ENCODE results near the gene PDE11A.

Gene PDE11A

GRCh38 chr2:177618255-177619253, 454.0 kb downstream of the PDE11A start:
- peak; percentile 87 for DNase-seq

DNA sequence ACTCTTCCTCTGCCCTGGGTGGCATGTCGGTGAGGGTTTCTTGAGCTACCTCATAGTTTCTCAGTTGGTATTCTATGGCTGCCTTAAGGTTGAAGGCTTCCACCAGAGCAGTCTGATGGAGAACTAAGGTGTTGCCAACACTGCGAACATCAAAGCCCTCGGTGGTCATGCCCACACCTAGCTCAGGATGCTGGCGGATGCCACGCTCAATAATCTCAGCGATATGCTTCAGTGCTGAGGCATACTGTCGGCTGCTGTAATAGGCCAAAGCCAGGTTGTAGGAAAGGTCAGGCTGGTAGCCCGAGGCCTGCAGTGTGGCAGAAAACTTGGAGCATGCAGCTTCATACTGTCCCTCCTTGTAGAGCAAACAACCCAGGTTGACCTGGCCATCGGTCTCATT, 454.7 kb downstream of the PDE11A start:
- no peak for DNase-seq

DNA sequence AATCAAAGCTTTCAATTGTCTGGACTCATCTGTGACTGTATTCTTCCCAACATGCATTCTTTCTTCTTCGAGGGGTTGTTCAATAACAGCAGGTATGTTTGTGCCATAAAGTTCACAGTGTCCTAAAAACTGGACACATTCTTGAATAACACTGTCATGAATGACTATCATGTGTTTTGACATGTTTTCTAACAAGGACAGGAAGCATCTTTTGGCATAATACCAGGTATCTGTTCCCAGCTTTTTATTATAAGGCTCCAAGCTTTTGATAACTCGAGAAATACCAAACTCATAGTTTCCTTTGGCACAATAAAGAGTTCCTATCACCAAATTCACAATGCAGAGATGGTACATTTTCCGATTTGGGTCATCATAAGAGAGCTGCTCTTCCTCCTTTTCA, 455.8 kb downstream of the PDE11A start:
- no peak for DNase-seq

GRCh38 chr2:177616066-177616465, 456.5 kb downstream of the PDE11A start:
- no peak for DNase-seq

- DNase-seq: no peak
These were observed 459.9 kb downstream of the PDE11A start for GRCh38 chr2:177612659-177613058.

DNA sequence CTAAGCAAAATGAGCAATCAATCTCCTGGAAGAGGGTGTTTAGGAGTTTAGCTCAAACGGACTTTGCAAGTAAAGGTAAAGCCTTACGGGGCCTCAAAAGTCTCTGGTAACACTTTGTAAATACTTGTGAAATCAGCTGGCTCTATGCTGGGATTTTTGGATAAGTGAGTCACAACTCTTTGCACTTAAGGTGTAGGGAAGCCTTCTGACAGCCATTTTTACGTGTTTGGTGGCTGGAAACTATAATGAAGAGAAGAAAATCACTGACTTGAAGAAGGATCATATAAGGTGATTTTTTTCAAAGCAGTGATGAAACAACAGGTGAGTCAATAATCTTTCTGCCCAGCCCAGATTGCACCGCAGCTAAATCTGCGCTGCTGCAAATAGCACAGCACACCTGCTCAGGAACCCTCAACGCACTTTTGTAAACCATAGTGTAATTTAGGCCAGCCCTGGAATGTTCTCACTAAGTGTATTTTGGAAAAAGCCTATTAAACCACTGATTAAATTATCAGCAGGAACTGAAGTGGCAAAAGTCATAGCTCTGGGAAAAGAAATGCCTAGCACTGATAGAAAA, 461.2 kb downstream of the PDE11A start:
- no peak for DNase-seq

DNA sequence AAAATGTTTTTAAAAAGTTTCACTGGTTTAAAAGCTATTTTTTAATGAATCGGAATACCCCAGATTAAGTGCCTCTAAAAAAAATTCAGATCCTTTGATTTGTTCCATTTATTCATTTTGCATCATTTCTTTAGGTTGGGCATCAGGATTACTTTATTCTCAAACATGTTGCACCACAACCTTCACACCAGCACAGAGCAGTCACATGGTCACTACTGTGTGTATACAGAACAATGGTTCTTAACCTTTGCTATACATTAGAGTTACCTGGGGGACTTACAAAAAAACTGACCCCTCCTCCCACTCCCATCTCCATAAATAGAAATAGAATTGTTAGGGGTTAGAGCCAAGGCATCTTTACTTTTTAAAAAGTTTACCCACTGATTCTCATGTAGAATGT, 461.8 kb downstream of the PDE11A start:
- DNase-seq: no peak

- no peak for DNase-seq
These were observed 465.9 kb downstream of the PDE11A start for GRCh38 chr2:177606636-177607035.

GRCh38 chr2:177604271-177605065, 468.1 kb downstream of the PDE11A start:
- DNase-seq: no peak

DNA sequence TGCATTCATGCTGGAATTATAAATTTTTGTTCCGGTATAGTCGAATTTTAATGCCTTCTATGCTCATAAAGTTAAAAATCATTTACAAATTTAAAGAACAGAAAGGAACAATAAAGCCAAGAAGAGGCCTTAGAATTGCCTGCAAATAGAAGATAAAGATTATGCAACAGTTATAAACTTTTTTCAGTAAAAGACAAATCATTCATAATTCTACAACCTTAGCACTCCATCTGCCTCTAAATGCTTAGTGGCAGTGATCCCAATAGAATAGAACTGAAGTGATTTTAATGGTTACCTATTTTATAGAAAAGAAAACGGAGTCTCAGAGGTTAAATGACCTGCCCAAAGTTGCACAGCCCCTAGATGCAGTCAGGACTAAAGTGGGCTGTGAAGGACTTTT, 468.8 kb downstream of the PDE11A start:
- no peak for DNase-seq

GRCh38 chr2:177603181-177603580, 469.4 kb downstream of the PDE11A start:
- no peak for DNase-seq

- DNase-seq: no peak
These were observed 469.9 kb downstream of the PDE11A start for GRCh38 chr2:177602611-177603164.

DNA sequence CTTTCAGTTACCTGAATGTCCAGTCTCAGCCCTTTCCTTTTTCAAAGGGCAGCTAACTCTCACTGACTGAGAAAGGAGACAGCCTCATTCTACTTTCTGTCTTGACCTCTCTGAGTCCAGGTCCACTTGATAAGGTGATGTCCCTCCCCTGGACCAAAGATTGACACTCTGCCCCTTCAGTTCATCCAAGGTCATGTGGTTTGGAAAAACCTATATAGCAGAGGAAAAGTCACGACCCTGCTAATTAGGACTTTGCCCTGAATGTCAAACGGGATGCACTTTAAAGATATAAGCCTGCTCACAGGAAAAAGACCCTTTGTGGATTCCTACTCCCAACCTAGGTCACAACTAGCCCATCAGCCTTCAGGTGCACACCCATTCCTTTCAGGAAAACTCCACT, 471.7 kb downstream of the PDE11A start:
- DNase-seq: no peak

- no peak for DNase-seq
These were observed 472.6 kb downstream of the PDE11A start for GRCh38 chr2:177599956-177600355.

GRCh38 chr2:177599139-177599688, 473.4 kb downstream of the PDE11A start:
- DNase-seq: no peak

- DNase-seq: no peak
These were observed 474.0 kb downstream of the PDE11A start for GRCh38 chr2:177598326-177599138.

- DNase-seq: no peak
These were observed 474.8 kb downstream of the PDE11A start for GRCh38 chr2:177597759-177598158.

DNA sequence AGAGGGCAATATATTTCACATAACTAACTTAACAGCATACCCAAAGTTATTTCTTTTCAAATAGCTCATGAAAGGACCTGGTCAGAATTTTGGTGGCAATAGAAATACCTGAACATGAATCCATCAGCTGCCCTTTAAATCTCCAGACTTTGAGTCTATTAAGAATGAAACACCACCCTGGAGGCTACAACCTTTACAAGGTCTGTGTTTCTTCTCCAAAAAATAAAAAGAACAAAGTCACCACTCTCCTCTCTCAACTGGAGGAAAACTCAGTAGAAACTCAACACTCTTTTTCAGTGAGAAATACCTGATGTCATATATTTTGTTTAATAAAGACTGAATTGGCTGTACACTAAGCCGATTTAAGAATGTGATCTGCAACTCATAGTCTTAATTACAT, 475.7 kb downstream of the PDE11A start:
- no peak for DNase-seq

- no peak for DNase-seq
These were observed 477.3 kb downstream of the PDE11A start for GRCh38 chr2:177595126-177595845.

DNA sequence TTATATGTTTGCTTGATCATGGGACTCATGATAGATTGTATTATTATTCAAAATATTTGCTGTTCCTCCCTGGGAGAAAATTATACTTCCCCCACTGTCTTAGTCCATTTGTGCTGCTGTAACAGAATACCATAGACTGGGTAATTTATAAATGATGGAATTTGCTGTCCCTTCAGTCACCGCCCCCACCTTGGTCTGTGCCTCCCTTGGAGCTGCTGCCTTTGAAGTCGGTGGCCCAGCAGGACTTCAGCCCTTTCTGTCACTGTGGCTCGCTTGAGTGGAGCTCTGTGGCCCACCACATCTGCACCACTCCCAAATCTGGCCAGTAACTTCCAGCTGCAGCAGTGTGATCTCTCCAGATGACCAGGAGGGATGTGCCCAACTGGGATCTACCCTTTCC, 479.2 kb downstream of the PDE11A start:
- no peak for DNase-seq

- DNase-seq: no peak
These were observed 479.6 kb downstream of the PDE11A start for GRCh38 chr2:177592945-177593344.
